Activated T-cell treated with anti-CD3 and anti-CD28 coated beads for 4 hours (primary cell): Measurements from ENCODE around the gene RCOR3.
A peak's percentile ranks its signal among the peaks of the same experiment; 100 is the strongest.
"Not testable (repeated sequence)": the region's sequence is repeated elsewhere in the genome, so short reads cannot be mapped to it uniquely, and the experiment has no call there.

Experiments used
- DNase-seq: peaks from one replicate; pipeline ENCODE4 v3.0.0-alpha.2; 2020

The RCOR3 gene

DNA sequence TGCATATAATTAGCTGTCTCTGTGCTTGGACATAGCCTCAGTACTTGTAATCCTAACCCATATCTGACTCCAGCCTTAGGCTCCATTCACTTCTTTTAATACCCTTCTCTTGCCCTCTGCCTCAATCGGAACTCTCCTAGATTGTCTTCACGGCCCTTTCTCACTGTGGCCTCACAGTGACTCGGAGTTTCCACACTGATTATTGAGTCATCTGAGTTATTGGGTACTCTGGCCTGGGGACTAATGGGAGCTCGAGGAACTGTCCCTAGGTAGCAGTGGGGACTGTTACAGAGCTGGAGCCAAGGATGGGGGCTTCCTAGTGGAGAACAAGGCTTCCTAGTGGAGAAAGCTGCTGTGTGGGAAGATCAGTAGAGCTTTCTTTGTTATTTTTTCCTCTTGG lies 84.4 kb downstream of the RCOR3 start:
- DNase-seq = no peak

DNA sequence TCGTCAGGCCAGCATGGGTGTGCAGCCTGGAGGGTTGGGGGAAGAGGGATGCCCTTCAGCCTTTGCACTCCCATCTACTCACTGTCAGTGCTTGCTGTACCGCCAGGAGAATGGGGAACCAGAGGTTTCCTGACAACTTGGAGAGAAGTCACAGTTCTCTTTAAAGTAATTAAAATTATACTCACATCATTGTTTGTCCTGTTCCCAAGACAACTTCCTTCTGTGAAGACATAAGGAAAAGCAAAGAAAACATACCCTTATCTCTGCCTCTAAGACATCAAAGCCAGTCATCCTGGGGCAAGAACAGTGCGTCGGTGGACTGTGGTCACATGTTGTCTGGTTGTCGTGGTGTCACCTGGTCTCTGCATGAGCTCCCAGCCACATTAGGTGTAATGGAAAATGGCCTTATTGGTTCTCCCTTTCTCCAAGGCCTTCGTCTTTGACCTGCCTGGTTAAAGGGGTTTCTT lies 85.0 kb downstream of the RCOR3 start:
- no peak for DNase-seq

- no peak for DNase-seq
These were observed 86.6 kb downstream of the RCOR3 start for GRCh38 chr1:211345719-211346118.

GRCh38 chr1:211347077-211347844 lies 88.1 kb downstream of the RCOR3 start:
- DNase-seq = no peak

- no peak for DNase-seq
These were observed 89.4 kb downstream of the RCOR3 start for GRCh38 chr1:211348547-211348946.

- DNase-seq = no peak
These were observed 90.6 kb downstream of the RCOR3 start for GRCh38 chr1:211349741-211350140.

GRCh38 chr1:211352055-211352454 lies 92.9 kb downstream of the RCOR3 start:
- not testable (repeated sequence) for DNase-seq

DNA sequence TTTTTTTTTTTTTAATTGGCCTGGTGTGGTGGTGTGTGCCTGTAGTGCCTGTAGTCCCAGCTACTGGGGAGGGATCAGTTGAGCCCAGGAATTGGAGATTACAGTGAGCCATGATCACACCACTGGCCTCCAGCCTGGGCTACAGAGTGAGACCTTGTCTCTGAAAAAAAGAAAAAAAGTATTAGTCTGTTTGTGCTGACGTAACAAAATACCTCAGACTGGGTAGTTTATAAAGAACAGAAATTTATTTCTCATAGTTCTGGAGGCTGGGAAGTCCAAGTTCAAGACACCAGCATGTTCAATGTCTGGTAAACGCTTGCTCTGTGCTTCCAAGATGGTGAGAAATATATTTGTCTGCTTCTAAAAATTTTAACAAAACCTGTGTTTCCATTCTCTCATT lies 93.3 kb downstream of the RCOR3 start:
- no peak for DNase-seq

DNA sequence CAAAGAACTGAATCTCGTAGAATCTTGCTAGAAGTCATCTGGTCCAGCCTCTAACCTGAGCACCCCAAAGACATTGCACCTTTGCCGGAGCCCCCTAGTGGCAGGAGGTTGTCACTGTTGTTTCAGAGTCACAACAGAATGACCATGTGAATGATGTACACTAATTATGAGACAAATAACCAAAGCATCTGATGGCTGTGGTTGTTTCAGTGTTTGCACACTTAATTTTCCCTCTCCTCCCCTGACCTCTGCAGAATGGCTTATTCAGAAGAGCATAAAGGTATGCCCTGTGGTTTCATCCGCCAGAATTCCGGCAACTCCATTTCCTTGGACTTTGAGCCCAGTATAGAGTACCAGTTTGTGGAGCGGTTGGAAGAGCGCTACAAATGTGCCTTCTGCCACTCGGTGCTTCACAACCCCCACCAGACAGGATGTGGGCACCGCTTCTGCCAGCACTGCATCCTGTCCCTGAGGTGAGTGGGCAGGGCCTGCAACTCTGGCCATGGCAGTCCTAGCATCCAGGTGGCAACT lies 93.9 kb downstream of the RCOR3 start:
- DNase-seq = peak; percentile 44

DNA sequence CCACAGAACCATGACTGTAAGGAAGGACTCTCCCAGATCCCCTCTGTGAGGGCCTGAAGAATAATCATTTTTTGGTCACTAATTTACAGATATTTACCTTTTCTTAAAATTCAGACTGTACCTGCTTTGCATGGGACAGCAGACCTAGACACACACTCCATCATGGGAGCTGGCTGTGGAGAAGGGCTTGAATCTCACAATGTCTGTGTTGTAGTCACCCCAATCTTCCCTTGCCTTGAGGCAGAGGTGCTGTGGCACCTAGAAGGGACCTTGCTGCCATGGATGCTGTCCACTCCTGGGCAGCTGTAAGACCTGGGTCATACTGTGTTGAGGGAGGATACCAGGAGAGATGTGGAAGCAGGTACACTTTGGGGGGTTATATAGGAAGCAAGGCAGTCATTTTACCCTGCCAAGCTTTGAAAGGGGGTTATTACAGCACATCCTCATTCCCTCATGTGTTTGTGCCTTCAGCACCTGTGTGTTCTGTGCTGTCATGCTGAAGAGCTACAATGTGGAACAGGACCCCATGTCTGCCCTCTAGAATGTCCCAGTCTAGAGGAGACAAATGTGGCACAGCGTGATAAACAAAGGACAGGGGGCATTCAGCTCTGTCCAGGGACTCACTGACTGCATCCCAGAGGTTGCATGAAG lies 94.5 kb downstream of the RCOR3 start:
- DNase-seq = no peak

- no peak for DNase-seq
These were observed 96.7 kb downstream of the RCOR3 start for GRCh38 chr1:211355873-211356272.

- no peak for DNase-seq
These were observed 97.7 kb downstream of the RCOR3 start for GRCh38 chr1:211356723-211357407.

DNA sequence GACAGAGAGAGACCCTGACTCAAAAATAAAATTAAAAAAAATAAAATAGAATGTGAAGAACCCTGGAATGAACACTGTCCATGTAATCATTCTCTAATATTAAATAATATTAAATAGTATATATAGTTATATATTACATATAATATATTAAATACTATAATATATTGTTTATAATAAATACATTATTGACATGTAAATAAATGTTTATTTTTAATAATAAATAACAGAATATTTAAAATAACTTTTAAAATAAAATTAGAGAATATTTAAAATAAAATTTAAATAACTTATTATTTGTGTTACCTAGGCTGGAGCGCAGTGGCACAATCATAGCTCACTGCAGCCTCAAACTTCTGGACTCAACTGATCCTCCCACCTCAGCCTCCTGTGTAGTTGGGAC lies 99.5 kb downstream of the RCOR3 start:
- no peak for DNase-seq

DNA sequence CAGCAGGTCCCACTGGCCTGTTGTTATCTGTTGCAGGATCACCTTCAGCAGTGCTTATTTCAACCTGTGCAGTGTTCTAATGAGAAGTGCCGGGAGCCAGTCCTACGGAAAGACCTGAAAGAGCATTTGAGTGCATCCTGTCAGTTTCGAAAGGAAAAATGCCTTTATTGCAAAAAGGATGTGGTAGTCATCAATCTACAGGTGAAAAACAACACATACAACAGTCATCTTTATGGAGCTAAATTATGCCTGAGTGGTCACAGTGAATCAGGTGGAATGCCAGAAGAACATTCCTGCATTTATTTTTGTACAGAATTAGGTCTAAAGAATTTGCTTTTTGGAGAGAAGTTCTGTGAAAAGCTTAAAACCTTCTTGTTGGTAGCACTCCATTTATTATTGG lies 100.7 kb downstream of the RCOR3 start:
- no peak for DNase-seq

GRCh38 chr1:211361202-211361601 lies 102.0 kb downstream of the RCOR3 start:
- no peak for DNase-seq
